Muscle of arm (tissue), 12 donors: ENCODE measurements around the gene HACD2. TPM values are rescaled to one million over a fixed set of nuclear protein-coding genes. Genes with fewer than 3 reads are reported as not detected.
"Not testable (repeated sequence)": the region's sequence is repeated elsewhere in the genome, so short reads cannot be mapped to it uniquely, and the experiment has no call there.

Experiments
- DNase-seq: peaks from one replicate; pipeline ENCODE4 v3.0.0-alpha.2; 2013
- polyA plus RNA-seq, 12 donors: library from polyadenylated mRNA; unstranded; fragments of 120-200 nt; gene quantifications; one replicate each; pipeline ENCODE4 v1.2.1, GENCODE V29; 2013; ENCODE audit not compliant: insufficient read length in 12 of 12

The HACD2 gene
- polyA plus RNA-seq, 12 donors = 10.3 to 27.5 (median 14.2) TPM; not detected in 1

DNA sequence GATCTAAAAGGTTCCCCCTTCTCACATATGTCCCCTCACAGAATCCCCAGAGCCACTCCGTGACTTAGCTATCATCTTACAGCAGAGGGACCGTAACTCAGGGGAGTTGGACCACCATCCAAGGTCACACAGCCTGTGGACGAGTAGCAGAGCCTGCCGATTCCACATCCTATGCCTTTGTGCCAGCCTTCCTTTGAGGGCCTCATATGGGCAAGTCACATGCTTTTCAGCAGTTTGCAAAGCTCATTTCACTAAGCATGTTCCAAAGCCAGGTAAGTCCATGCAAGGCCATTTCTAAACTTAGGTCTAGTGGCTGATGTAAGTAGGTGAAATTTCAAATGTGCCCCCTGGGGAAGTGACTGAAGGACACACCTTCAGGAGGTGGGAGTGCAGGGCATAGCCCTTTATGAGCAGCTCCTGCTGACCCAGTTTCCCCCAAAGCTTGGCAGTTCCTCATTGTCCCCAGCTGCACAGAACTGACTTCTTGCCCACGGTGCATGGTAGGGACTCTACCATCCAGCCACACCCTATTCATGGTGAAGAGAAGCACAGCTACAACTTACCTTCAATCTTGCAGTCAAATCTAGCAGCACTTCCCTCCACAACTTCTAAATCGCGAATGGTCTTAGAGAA is 33.3 kb upstream of the HACD2 start:
- DNase-seq = no peak

- DNase-seq = no peak
Measured at GRCh38 chr3:123616593-123616992, 31.7 kb upstream of the HACD2 start.

GRCh38 chr3:123613543-123613942 is 28.7 kb upstream of the HACD2 start:
- DNase-seq = no peak

- not testable (repeated sequence) for DNase-seq
Measured at GRCh38 chr3:123611674-123612073, 26.8 kb upstream of the HACD2 start.

GRCh38 chr3:123611082-123611481 is 26.2 kb upstream of the HACD2 start:
- no peak for DNase-seq

- no peak for DNase-seq
Measured at GRCh38 chr3:123610331-123610730, 25.5 kb upstream of the HACD2 start.

GRCh38 chr3:123609063-123609462 is 24.2 kb upstream of the HACD2 start:
- DNase-seq = no peak

GRCh38 chr3:123608263-123608937 is 23.5 kb upstream of the HACD2 start:
- DNase-seq = no peak

DNA sequence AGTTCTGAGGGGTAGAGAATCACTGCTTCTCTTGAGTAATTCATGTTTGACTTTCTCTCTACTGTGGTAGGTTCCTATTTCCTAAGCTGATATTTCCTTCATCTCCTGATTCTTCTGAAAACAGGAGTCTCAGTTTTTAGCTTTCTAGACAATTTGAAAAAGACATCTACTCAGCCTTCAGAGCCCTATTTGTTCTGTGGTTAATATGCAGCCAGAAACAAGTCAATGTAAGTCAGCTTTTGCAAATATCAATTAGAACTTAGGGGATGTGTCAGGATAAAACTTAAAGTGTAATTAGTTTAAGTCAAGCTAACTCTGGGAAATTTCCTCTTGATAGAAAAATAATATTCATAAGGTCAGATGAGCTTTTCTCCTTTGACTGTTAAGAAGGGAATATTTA is 21.7 kb upstream of the HACD2 start:
- DNase-seq = no peak

- DNase-seq = no peak
Measured at GRCh38 chr3:123605789-123606234, 21.0 kb upstream of the HACD2 start.

DNA sequence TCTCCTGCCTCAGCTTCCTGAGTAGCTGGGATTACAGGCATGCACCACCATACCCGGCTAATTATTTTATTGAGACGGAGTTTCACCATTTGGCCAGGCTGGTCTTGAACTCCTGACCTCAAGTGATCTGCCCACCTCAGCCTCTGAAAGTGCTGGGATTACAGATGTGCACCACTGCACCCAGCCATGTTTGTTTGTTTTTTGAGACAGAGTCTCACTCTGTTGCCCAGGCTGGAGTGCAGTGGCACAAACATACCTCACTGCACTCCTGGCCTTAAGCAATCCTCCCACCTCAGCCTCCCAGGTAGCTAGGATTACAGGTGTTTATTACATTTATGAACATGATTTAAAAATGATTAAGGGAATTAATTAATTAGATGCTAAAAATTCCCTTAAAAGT is 18.3 kb upstream of the HACD2 start:
- DNase-seq = not testable (repeated sequence)

DNA sequence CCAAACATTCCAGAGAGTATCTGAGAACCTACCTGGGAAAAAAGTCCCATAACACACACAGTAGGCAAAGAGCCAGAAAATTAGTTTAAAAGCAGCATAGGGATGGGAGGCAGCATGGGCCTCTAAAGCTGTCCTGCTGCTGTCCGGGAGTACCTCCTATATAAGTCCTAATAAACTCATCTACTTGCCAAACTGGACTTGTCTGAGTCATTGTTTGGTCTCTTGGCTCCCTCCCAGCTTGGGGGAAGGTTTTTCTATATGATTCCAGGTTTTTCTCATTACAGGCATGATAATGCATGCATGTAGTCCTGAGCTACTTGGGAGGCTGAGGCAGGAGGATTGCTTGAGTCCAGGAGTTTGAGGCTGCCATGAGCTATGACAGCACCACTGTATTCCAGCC is 17.5 kb upstream of the HACD2 start:
- no peak for DNase-seq

- DNase-seq = not testable (repeated sequence)
Measured at GRCh38 chr3:123600863-123601262, 16.0 kb upstream of the HACD2 start.

DNA sequence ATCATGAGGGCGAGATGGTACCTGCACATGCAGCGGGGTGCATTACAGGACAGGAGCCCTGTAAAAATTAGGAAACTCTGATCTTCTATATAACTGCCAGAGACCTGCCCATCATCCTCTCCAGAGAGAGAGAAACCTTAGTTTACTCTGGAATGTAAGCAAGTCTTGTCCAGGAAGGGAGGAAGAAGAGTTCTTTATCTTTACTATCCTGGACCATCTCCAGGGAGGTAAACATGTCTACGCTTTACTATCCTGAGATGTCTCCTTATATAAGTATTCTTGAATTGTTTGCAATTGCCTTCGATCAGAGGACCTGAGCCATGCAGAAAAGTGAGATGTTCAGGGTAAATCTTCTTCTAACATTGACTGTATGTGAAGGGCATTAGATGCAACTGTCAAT is 12.7 kb upstream of the HACD2 start:
- no peak for DNase-seq

DNA sequence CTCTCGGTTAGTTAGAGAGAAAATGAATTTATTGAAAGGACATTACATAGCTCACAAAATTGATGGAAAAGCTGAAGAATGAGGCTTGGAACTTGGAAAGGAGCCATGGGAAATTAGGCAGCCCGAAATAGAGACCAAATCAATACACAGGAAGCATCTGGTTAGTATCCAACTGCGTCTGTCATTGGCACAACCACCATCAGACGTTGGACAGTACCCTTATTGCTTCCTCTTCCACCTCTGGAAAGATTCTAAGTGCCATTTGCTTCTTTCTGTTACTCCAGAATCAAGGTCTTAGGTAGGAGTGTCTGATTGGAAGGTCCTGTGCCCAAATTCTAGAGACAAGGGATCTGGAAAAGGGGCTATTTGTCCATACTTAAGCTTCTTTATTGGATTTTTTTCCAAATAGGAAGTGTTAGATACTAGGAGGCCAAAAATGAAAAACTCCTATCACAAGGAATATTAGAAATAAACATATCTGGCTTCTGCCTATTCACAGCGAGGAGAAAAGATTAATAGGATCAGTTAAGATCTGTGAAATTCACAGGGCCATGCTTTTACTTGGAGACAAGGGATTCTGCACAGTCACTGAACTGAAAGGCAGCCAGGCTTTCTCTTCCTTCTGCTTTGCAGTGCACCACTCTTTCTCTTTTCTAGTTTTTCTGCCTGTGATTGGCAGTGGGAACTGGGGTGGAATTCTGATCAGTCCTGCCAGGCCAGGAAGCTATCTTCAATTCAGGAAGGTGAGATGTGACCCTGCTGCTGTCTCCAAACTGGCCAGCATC is 10.7 kb upstream of the HACD2 start:
- no peak for DNase-seq

GRCh38 chr3:123593381-123593780 is 8.5 kb upstream of the HACD2 start:
- DNase-seq = no peak

GRCh38 chr3:123590685-123591450 is 6.0 kb upstream of the HACD2 start:
- no peak for DNase-seq

- DNase-seq = no peak
Measured at GRCh38 chr3:123587401-123587800, 2.5 kb upstream of the HACD2 start.

GRCh38 chr3:123586968-123587367 is 2.1 kb upstream of the HACD2 start:
- DNase-seq = no peak

DNA sequence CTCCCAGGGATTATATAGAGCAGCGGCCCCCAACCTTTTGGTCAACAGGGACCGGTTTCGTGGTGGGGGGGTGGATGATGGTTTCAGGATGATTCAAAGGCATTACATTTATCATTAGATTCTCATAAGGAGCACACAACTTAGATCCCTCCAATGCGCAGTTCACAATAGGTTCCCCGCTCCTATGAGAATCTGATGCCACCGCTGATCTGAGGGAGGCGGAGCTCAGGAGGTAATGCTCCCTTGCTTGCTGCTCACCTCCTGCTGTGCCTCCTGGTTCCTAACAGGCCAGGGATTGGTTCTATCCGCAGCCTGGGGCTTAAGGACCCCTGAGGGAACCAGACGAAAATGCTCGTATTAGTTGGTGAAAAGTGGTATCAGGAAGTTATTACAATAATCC is 1.3 kb upstream of the HACD2 start:
- DNase-seq = peak; percentile 12

DNA sequence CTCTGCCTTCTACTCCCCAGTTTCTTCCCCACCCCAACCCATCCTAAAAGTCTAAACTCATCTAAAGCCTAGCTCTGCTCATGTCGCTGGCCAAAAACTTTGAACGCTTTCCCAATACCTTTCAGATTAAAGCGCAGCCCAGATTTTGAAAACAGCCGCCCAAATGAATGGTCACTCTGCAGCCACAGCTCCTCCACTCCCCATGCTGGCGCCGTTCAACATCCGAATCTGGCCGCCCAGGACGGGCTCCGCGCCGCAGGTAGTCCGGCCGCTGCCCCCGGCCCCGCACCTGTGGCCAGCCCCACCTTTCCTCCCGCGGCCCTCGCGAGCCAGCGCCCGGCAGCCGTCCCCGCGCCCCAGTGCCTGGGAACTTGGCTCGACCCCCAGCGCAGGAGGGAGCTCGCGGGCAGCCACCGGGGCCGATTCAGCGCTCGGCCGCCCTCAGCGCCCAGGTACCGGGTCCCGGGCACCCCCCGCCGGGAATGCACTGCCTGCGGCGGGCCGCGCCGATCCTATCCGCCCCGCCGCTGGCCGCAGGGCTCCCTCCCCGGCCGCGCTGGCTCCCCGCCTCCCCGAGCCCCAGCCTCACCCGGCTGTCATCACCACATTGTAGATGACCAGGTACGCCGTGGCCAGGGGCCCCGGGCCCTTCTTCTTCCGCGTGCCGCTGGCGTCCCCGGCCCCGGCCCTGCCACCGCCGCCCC is 417 bp downstream of the HACD2 start:
- peak; percentile 20 for DNase-seq
